GM21717 (cell line): ENCODE data around the gene OTUB2.

Experiments
- ATAC-seq: cut with Tn5 transposase; IDR thresholded peaks from one replicate; pipeline ENCODE4 v1.9.1; 2021; ENCODE audit warnings: mild to moderate bottlenecking, moderate library complexity; ENCODE audit not compliant: unreplicated experiment

Gene OTUB2

GRCh38 chr14:94097091-94097490 lies 71.0 kb downstream of the OTUB2 start:
- ATAC-seq, result no peak
